ENCODE measurements around the gene BCL11B.

Gene BCL11B

GRCh38 chr14:99133636-99134515, 138.1 kb downstream of the BCL11B start:
- no peak for TF ChIP-seq CTCF (IDR thresholded peaks at IDR 0.05; ENCODE audit: extremely low read depth, missing control alignments)
- DNase-seq (ENCODE audit: low spot score): no peak

GRCh38 chr14:99132821-99133635, 139.0 kb downstream of the BCL11B start:
- no peak for TF ChIP-seq CTCF (IDR thresholded peaks at IDR 0.05; ENCODE audit: extremely low read depth, missing control alignments)
- DNase-seq (ENCODE audit: low spot score): no peak

GRCh38 chr14:99131632-99132271, 140.2 kb downstream of the BCL11B start:
- TF ChIP-seq CTCF (IDR thresholded peaks at IDR 0.05; ENCODE audit: extremely low read depth, missing control alignments): no peak

GRCh38 chr14:99129998-99130397, 142.0 kb downstream of the BCL11B start:
- TF ChIP-seq CTCF (IDR thresholded peaks at IDR 0.05; ENCODE audit: extremely low read depth, missing control alignments): no peak
- DNase-seq (ENCODE audit: low spot score): no peak

More at GRCh38 chr14:99131632-99132271, 140.2 kb downstream of the BCL11B start:
- no peak for DNase-seq (ENCODE audit: low spot score)

- no peak for TF ChIP-seq CTCF (IDR thresholded peaks at IDR 0.05; ENCODE audit: extremely low read depth, missing control alignments)
- DNase-seq (ENCODE audit: low spot score): no peak
Observed at GRCh38 chr14:99129211-99129696, 142.7 kb downstream of the BCL11B start.

GRCh38 chr14:99128185-99128584, 143.8 kb downstream of the BCL11B start:
- TF ChIP-seq CTCF (IDR thresholded peaks at IDR 0.05; ENCODE audit: extremely low read depth, missing control alignments): no peak
- DNase-seq (ENCODE audit: low spot score): no peak

Measured in GM20000 (cell line).